GM19023 (cell line): Measurements from ENCODE around the gene ECE1.

ENCODE experiments used
- ATAC-seq: cut with Tn5 transposase; IDR thresholded peaks from one replicate; pipeline ENCODE4 v1.9.1; 2021; ENCODE audit warnings: mild to moderate bottlenecking, moderate library complexity; ENCODE audit not compliant: unreplicated experiment

Gene ECE1

DNA sequence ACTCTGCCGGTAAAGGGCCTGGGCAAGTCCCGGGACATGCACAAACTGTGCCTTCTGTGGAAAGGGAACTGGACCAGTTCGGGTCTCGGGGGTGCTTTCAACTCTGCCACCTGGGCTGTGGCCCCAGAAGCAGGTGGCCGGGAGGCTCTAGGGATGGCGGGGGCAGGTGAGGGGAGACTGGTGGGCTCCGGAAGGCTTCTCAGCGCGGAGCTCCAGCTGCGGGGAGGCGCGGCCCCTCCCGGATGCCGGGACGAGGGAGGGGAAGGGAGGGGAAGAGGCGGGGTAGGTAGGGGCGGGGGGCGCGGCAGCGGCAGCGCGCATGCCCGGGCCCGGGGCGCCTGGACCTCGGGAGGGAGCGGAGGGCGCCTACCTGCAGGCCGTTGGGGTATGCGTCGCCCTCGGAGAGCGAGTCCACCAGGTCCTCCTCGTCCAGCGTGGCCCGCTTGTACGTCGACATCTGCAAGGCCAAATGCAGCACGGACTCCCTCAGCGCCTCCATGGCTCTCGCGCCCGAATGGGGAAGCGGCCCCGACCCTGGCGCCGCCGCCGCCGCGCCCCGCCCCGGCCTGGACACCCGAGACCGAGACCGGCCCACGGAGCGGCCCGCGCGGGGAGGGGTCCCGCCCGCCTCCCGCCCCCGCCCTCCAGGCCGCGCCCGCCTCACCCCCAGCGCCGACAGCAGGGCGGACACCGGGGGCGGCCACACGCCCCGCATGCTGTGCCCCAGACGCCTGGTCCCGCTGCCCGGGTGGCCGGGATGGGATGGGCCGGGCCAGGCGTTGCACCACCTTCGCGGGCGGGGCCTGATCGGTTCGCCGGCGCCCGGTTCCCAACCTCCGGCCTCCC is at the start of gene ECE1:
Gene ECE1, minus strand, starts transcription at position 764 of the 846 bp plus-strand sequence. Its CDS starts 49 bp downstream, at position 715.
- no peak for ATAC-seq

DNA sequence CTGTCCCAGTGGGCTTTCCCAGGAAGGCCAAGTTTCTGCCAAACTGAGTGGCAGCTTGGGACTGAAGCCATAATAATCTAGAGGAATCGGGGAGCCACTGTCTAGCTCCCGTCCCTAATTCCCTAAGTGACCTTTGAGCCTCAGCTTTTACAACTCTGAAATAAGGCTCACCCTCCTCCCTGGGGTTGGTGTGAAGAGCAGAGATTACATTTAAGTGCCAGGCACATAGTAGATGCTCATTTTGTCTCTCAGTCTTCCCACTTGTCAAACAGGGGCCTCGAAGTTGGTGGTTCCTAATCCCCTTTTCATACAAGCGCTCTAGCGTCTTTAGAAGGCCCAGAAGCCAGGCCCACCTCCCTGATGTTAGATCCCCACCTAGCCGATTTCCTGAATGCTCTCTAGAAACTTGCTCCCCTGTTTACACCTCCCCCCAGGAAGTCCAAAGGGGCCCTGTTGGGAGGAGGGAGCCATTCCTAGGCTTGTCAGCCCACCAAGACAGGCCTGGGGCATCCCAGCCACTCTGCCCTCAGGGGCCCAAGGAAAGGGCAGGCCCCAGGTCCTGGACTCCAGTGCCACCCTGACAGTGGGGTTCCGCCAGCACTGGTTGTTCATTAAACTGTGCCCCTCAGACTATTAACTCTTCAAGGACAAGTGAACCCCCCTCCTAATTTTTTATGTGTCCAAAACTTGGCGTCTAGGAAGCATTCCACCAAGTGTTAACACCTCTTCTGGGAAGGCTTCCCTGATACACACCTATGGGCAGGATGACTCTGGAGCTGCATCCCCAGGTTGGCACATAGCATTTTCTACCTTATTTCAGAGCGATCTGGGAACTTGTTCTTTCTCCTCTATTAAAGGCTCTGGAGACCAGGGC is 49.3 kb upstream of the ECE1 start:
- ATAC-seq, result no peak

DNA sequence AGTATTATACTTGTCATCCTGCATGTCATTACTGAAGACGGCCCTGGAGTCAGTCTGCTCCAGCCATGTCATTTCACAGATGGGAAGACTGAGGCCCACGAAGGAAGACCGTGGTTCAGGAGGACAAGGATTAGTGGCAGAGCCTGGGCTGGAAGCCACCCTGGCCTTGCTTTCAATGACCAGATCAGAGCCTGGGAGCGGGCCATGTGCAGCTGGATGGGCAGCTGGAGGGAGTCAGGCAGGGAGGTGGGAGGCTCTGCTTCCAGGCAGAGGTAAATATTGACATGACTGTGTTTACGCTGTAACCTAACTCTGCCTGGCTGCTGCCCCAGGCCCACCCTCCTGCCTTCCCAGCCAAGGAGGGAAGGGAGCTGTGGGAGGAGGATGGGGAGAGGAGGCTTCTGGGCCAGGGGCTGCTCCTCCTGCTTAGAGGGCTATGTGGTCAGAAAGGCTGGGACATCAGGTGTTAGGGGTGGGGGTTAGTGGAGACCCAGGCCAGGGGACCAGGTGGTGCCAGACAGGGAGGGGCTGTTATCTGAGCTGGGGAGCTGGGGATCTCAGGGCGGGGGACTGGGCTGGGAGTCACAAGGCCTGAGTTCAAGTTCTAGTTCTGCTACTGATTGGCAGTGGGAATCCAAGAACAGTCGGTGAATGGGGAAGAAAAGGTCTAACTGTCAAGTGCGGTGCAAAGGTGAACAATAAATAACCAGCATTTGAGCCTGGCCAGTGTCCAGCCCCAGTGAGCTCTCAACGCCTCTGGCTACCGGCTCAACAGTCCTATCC is 48.5 kb upstream of the ECE1 start:
- no peak for ATAC-seq

DNA sequence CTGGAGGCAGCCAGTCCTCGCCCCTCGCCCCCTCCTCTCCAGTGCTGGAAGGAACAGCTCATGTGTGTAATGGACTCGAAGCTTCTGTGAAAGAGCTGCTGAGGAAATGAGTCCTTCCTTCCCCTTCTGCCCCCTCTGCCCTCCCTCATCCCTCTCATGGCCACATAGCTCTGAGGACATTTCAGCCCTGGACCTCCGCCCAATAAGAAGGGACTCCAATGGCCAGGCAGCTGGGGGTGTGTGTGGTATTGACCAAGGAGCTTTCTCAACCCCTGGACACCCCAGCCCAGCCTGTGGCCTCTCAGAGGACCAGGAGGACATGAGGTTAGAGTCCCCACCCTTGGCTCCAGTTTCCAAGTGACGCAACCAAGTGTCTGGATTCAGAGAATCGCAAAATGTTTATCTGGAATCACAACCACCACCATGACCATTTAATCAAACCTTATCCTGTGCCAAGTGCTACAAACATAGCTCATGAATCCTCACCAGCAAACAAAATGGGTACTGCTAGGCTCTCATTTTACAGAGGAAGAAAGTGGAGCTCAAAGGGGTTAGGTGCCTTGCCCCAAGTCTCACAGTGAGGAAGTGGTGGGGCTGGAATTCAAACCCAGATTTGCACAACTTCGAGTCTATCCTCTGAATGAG is 47.8 kb upstream of the ECE1 start:
- no peak for ATAC-seq

DNA sequence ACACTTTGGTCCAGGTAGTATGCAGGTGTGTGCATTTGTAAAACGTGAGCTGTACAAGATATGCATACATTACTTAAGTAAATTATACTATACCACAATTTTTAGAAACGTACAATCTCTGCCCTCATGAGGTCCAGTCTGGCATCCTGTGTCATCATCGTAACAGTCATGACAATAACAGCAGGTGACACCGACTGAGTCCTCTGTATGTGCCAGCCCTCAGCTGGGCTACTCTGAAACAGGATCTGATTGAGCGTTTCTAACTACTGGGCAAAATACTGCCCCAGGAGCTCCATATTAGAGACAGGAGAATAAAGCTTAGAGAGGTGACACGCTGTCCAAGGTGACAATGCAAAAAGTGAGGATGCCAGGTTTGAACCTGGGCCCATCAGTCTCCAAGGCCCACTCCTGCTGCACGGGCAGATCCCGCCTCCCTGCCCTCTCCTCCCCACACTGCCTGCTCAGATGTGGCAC is 47.2 kb upstream of the ECE1 start:
- no peak for ATAC-seq

DNA sequence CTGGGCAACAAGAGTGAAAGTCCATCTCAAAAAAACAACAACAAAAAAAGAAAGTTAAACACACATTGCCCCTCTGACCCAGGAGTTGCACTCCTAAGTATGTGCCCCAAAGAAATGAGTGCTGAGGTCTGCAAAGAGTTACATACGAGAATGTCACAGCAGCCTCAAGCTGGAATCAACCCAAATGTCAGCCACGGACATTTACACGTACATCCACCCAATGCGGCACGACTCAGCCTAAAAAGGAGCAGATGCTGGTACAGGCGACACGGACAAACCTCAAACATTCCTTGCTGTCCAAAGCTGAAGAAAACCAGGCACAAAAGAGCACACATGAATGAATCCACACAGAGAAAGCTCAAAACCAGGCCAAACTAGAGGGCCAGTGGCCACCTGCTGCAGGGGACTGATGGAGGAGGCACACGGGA is 46.8 kb upstream of the ECE1 start:
- no peak for ATAC-seq

DNA sequence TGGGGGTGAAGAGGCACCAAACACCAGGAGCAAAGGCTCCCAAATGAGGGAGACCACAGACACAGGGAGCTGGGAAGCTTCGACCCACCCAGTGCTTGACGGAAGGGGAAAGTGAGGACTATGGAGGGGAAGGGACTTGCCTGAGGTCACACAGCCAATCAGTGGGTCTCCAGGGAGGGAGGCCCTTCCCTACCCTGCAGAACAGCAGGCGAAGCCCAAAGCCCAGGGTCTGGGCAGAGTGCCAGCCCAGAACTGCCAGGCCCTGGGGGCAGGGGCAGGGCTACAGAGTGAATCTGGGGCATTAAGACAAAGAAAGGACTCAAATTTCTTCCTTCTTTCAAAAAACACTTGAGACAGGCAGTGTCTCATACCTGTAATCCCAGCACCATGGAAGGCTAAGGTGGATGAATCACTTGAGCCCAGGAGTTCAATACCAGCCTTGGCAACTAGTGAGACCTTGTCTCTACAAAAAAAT is 45.5 kb upstream of the ECE1 start:
- no peak for ATAC-seq

DNA sequence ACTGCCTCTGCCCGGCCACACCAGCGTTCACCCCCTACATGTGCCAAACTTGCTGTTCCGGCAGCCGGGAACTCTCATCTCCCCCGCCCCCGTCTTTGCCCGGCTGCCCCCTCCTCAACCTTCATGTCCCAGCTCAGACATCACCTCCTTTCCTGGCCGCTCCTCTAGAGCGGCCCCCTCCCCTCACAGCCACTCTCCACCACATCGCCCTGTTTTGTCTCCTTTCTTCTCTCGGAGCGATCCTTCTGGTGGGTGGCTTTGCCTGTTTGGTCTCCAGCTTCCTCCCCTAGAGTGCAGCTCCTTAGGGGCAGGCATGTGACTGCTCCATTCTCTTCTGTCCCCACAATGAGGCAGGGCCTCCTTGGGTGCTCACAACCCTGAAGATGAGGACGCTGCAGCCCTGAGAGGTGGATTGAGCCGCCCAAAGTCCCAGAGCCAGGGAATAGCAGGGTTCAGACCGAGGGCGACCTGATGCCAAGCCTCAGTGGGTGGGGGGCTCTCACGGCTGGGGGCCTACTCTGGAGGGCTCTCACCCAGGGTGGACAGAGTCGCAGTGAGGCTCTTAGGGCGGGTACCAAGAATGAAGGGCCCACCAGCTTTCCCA is 44.9 kb upstream of the ECE1 start:
- ATAC-seq, result no peak

DNA sequence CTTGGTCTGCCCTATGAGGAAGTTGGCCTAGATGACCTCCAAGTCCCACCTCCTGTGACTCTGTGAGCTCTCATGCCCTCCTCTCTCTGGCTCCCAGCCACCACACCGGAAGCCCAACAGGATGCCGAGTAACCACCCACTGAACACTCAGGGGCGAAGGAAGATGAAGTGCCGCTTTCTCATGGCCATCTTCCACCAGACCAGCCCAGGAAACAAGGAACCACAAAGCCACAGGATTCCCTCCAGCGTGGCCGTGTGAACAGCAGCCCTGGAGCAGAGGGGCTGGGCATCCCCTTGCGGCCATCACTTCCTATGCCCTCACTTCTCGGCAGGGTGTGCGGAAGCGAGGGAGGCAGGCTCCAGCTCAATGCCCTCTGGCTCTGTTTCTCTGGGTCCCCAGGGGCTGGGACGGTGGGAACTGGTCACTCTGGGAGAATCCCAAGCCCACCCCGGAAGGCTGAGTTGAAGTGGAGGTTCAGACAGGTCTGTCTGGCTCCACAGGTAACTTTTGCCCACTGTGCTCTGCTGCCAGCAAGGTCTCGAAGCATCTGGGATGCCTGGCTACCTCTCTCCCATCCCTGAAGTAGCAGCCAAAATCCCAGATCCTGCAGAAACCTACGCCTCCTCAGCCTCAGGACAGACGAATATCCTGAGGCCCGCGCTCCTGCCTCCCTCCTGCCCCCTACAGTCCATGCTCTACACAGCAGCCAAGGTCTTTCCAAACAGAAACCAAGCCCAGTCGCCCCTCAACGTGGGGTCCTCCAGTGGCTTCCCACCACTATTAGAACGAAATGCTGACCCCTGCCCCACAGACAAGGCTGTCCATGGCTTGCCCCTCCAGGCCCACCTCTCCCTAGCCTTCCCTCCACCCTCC is 44.2 kb upstream of the ECE1 start:
- peak; percentile 76 for ATAC-seq

DNA sequence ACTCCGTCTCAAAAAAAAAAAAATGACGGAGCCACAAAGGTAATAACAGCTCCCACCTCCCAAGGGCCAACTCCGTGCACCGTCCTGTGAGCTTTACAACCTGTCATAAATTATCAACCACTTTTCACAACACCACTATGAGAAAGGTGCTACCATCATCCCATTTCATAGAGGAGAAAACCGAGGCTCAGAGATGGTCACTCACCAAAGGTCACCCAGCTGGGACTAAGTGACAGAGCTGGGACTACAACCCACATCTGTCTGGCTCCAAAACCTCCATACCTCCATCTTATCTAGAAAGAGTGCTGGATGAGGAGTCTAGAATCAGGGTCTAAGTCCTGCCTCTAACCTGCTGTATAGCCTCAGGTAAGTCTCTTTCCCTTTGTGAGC is 43.6 kb upstream of the ECE1 start:
- ATAC-seq, result no peak

DNA sequence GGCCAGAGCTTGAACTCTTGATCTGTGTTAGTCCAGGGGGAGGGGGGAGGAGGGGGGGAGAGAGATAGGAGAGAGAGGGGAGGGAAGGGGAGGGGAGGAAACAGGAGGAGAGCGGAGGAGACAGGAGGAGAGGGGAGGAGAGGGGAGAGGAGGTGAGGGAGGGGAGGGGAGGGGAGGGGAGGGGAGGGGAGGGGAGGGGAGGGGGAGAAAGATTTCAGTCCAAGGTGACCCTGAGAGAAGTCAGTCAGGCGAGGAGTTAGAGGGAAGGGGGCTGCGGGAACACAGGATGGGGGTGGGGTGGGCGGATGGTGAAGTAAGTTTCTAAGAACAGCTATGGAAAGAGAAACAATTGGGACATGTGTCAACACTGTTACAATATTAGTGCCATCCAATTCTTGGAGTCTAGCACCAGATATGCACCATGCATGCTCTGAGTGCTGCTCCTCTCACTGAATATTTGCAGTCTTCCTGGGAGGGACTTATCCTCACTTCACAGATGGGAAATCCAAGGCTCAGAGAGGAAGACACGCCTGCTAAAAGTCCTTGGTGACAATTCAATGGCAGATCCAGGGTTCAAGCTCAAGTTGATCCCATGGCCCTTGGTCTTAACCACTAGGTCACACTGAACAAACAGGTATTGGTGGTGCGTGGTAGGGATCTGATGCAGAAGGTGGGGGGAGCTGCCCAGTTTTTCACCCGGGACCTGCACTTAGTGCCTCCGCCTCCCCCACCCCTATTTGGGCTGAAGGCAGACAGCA is 42.5 kb upstream of the ECE1 start:
- no peak for ATAC-seq

DNA sequence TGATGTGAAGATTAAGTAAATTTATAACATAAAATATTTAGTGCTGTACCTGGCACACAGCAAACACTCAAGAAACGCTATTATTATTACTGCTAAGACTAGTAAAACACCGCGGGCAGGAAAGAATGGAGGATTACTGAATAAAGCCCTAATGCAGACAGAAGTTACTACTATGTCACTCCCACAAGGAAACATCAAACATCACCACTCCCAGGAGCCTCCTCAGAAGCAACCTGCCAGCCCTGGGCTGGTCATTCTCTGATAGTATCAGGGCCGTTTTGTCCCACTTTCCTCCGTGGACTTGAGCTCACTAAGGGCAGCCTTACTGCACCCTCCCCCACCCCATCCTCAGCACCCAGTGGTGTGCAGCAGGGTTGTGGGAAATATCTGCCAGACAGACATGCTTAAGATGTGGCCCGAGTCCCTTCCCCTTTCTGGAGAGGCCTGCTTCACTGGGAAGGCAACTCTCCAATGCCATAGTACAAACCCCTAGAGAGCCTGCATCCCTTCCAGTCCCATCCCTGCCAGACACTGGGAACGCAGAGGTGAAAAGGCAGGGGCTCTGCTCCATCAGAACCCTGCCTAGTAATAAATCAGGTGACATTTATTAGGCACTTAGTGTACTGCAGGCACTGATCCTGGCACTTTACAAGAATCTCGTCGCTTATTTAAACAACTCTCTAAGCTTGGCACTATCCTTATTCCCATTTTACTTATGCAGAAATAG is 41.7 kb upstream of the ECE1 start:
- no peak for ATAC-seq

DNA sequence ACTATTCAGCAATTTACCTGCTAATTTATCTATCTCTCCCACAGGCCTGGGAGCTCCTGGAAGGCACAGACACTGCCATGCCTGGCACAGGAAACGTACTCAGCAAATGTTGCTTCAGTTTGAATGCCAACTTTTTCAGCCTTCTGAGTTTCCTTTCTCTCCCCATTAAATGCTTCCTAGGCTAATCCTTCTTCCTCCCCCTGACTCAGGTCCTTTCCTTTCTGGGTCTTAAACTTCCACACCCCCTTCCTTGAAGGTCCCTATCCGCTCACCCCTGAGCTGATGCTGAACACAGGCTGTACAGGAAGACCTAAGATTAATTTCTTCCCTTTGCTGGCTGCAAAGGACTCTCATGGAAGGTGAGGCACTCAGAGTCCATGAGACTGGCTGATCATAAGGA is 40.3 kb upstream of the ECE1 start:
- ATAC-seq, result no peak

DNA sequence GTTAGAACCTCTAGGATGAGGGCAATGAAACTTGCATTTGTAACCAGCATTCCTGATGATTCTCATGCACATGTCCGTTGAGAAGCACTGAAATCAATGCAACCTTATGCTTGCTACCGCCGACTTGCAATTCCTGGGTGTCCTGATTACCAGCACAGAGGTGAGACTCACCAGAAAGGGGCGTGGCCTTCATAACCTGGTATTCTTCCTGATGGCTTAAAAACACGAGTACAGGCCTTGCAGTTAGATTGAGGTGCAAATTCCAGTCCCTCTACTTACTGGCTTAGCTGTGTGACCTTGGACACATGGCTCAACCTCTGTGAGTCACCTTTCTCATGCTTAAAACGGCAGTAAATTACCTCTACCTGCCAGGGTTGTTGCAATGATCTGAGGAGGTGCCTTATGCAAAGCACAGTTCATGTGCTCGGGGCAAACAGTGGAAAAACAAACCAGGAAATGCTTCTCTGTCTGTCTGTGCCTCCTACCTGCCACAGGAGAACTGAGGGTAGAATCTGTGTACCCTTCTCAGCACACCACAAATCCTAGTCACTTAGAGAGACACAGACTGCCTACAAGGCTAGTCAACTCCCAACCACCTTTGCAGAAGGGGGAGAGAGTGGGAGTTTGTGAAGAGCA is 39.1 kb upstream of the ECE1 start:
- no peak for ATAC-seq

DNA sequence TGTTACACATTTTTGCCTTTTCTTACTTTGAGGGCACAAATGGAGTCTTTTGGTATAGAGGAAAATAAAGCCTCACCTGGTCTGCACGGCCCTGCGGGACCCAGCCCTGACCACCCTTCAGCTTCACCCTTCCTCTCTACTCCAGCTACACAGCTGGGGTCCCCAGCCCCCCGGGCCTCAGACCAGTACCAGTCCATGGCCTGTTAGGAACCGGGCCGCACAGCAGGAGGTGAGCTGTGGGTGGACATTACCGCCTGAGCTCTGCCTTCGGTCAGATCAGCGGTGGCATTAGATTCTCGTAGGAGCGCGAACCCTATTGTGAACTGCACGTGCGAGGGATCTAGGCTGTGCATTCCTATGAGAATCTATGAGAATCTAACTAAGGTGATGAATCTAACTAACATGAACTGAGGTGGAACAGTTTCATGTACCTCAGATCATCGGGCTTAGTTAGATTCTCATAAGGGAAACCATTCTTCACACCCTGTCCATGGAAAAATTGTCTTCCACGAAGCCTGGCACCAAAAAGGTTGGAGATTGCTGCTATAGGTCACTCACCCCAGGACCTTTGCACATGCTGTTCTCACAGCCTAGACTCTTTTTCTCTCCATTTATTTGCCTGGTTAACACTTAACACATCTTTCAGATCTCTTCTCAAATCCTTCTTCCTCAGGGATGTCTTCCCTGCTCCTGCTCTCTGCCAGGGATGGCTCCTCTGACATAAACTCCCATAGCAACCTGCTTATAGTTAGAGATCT is 37.5 kb upstream of the ECE1 start:
- ATAC-seq, result no peak

DNA sequence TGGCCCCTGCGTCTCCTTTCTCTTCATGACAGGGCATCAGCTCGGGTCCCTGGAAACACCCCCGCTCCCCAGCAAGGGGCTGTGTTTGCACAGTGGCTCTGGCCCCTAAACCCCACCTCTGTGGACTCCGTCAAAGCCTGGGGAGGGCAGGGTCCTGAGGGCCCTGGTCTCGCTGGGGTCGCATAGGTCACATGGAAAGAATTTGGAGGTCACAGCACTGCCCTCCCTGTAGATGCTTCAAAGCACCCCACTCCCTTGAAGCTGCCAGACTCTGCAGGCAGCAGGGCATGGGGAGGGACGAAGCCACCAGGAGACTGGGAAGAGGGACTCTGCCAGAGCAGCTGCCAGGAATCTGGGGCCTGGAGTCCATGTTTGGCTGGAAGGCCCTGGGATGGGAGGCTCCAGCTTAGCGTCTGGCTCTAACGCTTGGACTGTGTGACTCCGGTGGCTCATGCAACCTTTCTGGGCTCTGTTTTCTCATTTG is 36.6 kb upstream of the ECE1 start:
- no peak for ATAC-seq
